ENCODE measurements around the gene KCNJ1. TPM values are rescaled to one million over a fixed set of nuclear protein-coding genes. Genes with fewer than 3 reads are reported as not detected.

The KCNJ1 gene
- total and polyA plus RNA-seq, 10 of the 15 experiments (the other 5 are each of a cell fraction or from before 2014, with no cell fraction given): not detected

DNA sequence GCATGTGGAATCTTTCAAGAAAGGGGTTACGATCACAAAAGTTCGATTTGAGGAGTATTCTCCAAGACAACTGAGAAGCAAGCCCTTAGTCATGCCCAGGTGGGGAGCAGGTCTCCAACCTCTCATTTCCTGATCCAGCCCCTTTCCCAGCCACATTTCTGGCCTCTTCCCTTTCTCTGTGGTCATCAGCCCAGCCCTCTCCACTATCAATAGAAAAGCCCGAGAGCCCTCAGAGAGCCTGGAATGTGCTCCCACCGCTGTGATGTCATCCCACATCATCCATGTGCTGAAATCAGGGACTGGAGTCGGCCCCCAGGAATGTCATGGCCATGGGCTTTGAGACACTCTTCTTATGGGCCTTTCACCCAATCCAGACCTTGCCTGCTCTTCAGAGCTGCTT is 62.6 kb downstream of the KCNJ1 start:
- RAD21 ChIA-PET (ENCODE audit: unreplicated experiment): no interaction called here
- no peak for ATAC-seq
- no peaks in the 10 kb centered on the region for H4K20me1 ChIP-seq (ENCODE audit: control insufficient read depth, insufficient read depth)

GRCh38 chr11:128803449-128804245 is 63.4 kb downstream of the KCNJ1 start:
- Histone ChIP-seq H3K4me2 (ENCODE audit: control insufficient read depth, insufficient read depth) (no peak overlapping the region), H3K9ac (ENCODE audit: control insufficient read depth, insufficient read depth, low read length) (no peak overlapping the region), H4K20me1 (ENCODE audit: control insufficient read depth, insufficient read depth) (no peaks in the 10 kb centered on the region; the same call in 1 of the 2 replicates), H2AFZ (ENCODE audit: control insufficient read depth, low read depth, low read length) (no peak overlapping the region), H3K9me3 (replicated peaks; ENCODE audit: control insufficient read depth, insufficient read depth, low read length) (no peaks in the 10 kb centered on the region), H3K4me1 (ENCODE audit: control insufficient read depth, insufficient read depth, low read length) (no peaks in the 10 kb centered on the region), H3K36me3 (ENCODE audit: control insufficient read depth in 2 of 2, insufficient read depth in 2 of 2, low read length in 1 of 2) (peaks cover 6 to 24% of the 10 kb centered on the region in 2 experiments), H3K4me3 (no peak overlapping the region), H3K79me2 (ENCODE audit: control insufficient read depth, insufficient read depth, low read length) (no peaks in the 10 kb centered on the region), H3K27me3 (replicated peaks in 1 of 2; ENCODE audit: control insufficient read depth in 2 of 2, insufficient read depth in 2 of 2, low read length in 1 of 2) (no peaks in the 10 kb centered on the region), H3K27ac (ENCODE audit: control insufficient read depth, insufficient read depth) (no peak overlapping the region)
- intact Hi-C loops (cut with micrococcal nuclease; ENCODE audit: unreplicated experiment) (no loop called here), in situ Hi-C loops (cut with MboI) (no loop called here)
- ChIA-PET SMC1A (ENCODE audit: uncharacterized antibody, unreplicated experiment) (interaction anchor here (1.0 to 1.6 kb wide), 3 partner anchors 27 to 46 kb away, joined by 4 to 5 read pairs (median 5); no protein-coding TSS in a partner anchor), CTCF (interaction anchor here (0.9 to 1.2 kb wide), 2 partner anchors 27 to 35 kb away, joined by 3 to 4 read pairs; no protein-coding TSS in a partner anchor), RAD21 (ENCODE audit: unreplicated experiment) (interaction anchor here (1.9 kb wide), 1 partner anchor 27 kb away, joined by 4 read pairs; no protein-coding TSS in a partner anchor), POLR2A (no interaction called here)
- no peak for FAIRE-seq
- BruUV-seq (replicated peaks): no TSS peak
- no peak for DNase-seq (ENCODE audit: low read depth, low spot score)
- TF ChIP-seq NFXL1 (IDR thresholded peaks at IDR 0.05; ENCODE audit: borderline replicate concordance): no peak
- TF ChIP-seq TCF3 (IDR thresholded peaks at IDR 0.05; ENCODE audit: borderline replicate concordance, insufficient read depth, low read depth, low read length): no peak
- no peak for TF ChIP-seq CBFB (IDR thresholded peaks at IDR 0.05; ENCODE audit: low read depth)
- TF ChIP-seq ZNF207 (IDR thresholded peaks at IDR 0.05; ENCODE audit: borderline replicate concordance): no peak
- no peak for TF ChIP-seq ZNF592 (IDR thresholded peaks at IDR 0.05)
- no peak for TF ChIP-seq RELA (IDR thresholded peaks at IDR 0.05; ENCODE audit: borderline replicate concordance, partially characterized antibody)
- no peak for TF ChIP-seq BCLAF1 (IDR thresholded peaks at IDR 0.05)
- 79% methylated on average over 6 of the region's 6 CpGs for WGBS (ENCODE audit: insufficient coverage, insufficient replicate concordance, low lambda C conversion rate, missing lambda C conversion rate)
- no peak for ATAC-seq

More for the DNA sequence above, 62.6 kb downstream of the KCNJ1 start:
- ChIA-PET SMC1A (ENCODE audit: uncharacterized antibody, unreplicated experiment) (no interaction called here), POLR2A (no interaction called here), CTCF (interaction anchor here (0.6 to 0.9 kb wide), 2 partner anchors 26 to 514 kb away, joined by 3 read pairs; no protein-coding TSS in a partner anchor)
- FAIRE-seq (no peak), DNase-seq (ENCODE audit: low read depth, low spot score) (no peak)
- Histone ChIP-seq H3K4me1 (ENCODE audit: control insufficient read depth, insufficient read depth, low read length) (no peaks in the 10 kb centered on the region), H2AFZ (ENCODE audit: control insufficient read depth, low read depth, low read length) (no peak overlapping the region), H3K9me3 (replicated peaks; ENCODE audit: control insufficient read depth, insufficient read depth, low read length) (no peaks in the 10 kb centered on the region), H3K27ac (ENCODE audit: control insufficient read depth, insufficient read depth) (no peak overlapping the region), H3K9ac (ENCODE audit: control insufficient read depth, insufficient read depth, low read length) (no peak overlapping the region), H3K79me2 (ENCODE audit: control insufficient read depth, insufficient read depth, low read length) (no peaks in the 10 kb centered on the region), H3K27me3 (replicated peaks in 1 of 2; ENCODE audit: control insufficient read depth in 2 of 2, insufficient read depth in 2 of 2, low read length in 1 of 2) (no peaks in the 10 kb centered on the region), H3K36me3 (ENCODE audit: control insufficient read depth in 2 of 2, insufficient read depth in 2 of 2, low read length in 1 of 2) (peaks cover 6 to 27% of the 10 kb centered on the region in 2 experiments), H3K4me2 (ENCODE audit: control insufficient read depth, insufficient read depth) (no peak overlapping the region), H3K4me3 (no peak overlapping the region)
- no peak for TF ChIP-seq TBL1XR1 (IDR thresholded peaks at IDR 0.05; ENCODE audit: low read depth, low read length)
- BruUV-seq (replicated peaks): no TSS peak
- intact Hi-C loops (cut with micrococcal nuclease; ENCODE audit: unreplicated experiment): no loop called here
- WGBS (ENCODE audit: insufficient coverage, insufficient replicate concordance, low lambda C conversion rate, missing lambda C conversion rate): 88% methylated on average over 5 of the region's 5 CpGs
- in situ Hi-C loops (cut with MboI): no loop called here

Data from GM12878 (cell line).